HCT116 (cell line): ENCODE data around the gene ZDHHC14.

Experiments
- CEBPB ChIP-seq: IDR thresholded peaks from 2 replicates; pipeline ENCODE4 v1.6.1; 2012; ENCODE audit warnings: low read depth
- CTCF ChIP-seq, 3 experiments: fragments of 200-600 bp in 1 of 3; sonication (generic) in 1 of 3; IDR thresholded peaks in 2 of 3; conservative IDR thresholded peaks in 1 of 3; 2 replicates each; pipeline ENCODE4 v1.5.1; 2012 to 2017; ENCODE audit warnings: low read depth in 2 of 3, low read length in 2 of 3, antibody characterized with exemption in 1 of 3, borderline replicate concordance in 1 of 3, control low read depth in 1 of 3, mild to moderate bottlenecking in 1 of 3, mixed read lengths in 1 of 3, mixed run types in 1 of 3, moderate library complexity in 1 of 3; ENCODE audit not compliant: insufficient read depth in 1 of 3
- EGR1 ChIP-seq: IDR thresholded peaks from 2 replicates; pipeline ENCODE4 v1.6.1; 2012; ENCODE audit warnings: low read depth
- EZH2 ChIP-seq: fragments of 200-600 bp; sonication (generic); IDR thresholded peaks from 2 replicates; pipeline ENCODE4 v1.6.1; 2017; ENCODE audit warnings: antibody characterized with exemption, mixed run types
- JUND ChIP-seq: IDR thresholded peaks from 2 replicates; pipeline ENCODE4 v1.6.1; 2012
- MAX ChIP-seq: IDR thresholded peaks from 2 replicates; pipeline ENCODE4 v1.6.1; 2012
- POLR2A ChIP-seq: IDR thresholded peaks from 2 replicates; pipeline ENCODE4 v1.7.0; 2011; ENCODE audit warnings: borderline replicate concordance; ENCODE audit not compliant: insufficient read depth, insufficient read length; ENCODE audit errors: extremely low read depth
- RAD21 ChIP-seq: IDR thresholded peaks from 2 replicates; pipeline ENCODE4 v1.6.1; 2012; ENCODE audit warnings: low read depth, mild to moderate bottlenecking
- REST ChIP-seq: IDR thresholded peaks from 2 replicates; pipeline ENCODE4 v1.6.1; 2012; ENCODE audit warnings: low read depth
- SIN3A ChIP-seq: IDR thresholded peaks from 2 replicates; pipeline ENCODE4 v1.6.1; 2012; ENCODE audit warnings: low read depth
- TCF7L2 ChIP-seq: IDR thresholded peaks from 2 replicates; pipeline ENCODE4 v1.7.0; 2011; ENCODE audit warnings: borderline replicate concordance, inconsistent platforms; ENCODE audit not compliant: insufficient read depth, insufficient read length; ENCODE audit errors: extremely low read depth
- ZBTB33 ChIP-seq: IDR thresholded peaks from 2 replicates; pipeline ENCODE4 v1.6.1; 2011; ENCODE audit warnings: mild to moderate bottlenecking, low read length, moderate library complexity; ENCODE audit not compliant: insufficient replicate concordance; ENCODE audit errors: extremely low read depth
- ZFX ChIP-seq: fragments of 450-650 bp; IDR thresholded peaks from 2 replicates; pipeline ENCODE4 v1.6.1; 2017

GRCh38 chr6:157383471-157383870, 2.5 kb downstream of the ZDHHC14 start:
- TF ChIP-seq SIN3A = no peak
- no peak for TF ChIP-seq REST
- no peak for TF ChIP-seq TCF7L2
- TF ChIP-seq CTCF (IDR thresholded peaks at IDR 0.05 in 2 of 3, conservative IDR thresholded peaks at IDR 0.05 in 1 of 3; ENCODE audit: borderline replicate concordance in 1 of 3, insufficient read depth in 1 of 3, low read depth in 2 of 3, low read length in 2 of 3) = no peak
- TF ChIP-seq CEBPB = no peak
- TF ChIP-seq EGR1 = no peak
- no peak for TF ChIP-seq ZFX
- no peak for TF ChIP-seq RAD21
- no peak for TF ChIP-seq ZBTB33
- TF ChIP-seq EZH2 = no peak
- TF ChIP-seq MAX = no peak
- TF ChIP-seq POLR2A = no peak
- no peak for TF ChIP-seq JUND
